HG03066 (cell line): ENCODE results near the gene IER3IP1.
"Not testable (repeated sequence)": the region's sequence is repeated elsewhere in the genome, so short reads cannot be mapped to it uniquely, and the experiment has no call there.

Source experiments
- ATAC-seq: cut with Tn5 transposase; IDR thresholded peaks from one replicate; pipeline ENCODE4 v1.9.1; 2021; ENCODE audit warnings: low read depth; ENCODE audit not compliant: unreplicated experiment

The IER3IP1 gene

GRCh38 chr18:47163241-47163640 is 12.9 kb downstream of the IER3IP1 start:
- ATAC-seq = peak; percentile 71

- ATAC-seq = no peak
Measured at GRCh38 chr18:47160256-47160655, 15.9 kb downstream of the IER3IP1 start.

DNA sequence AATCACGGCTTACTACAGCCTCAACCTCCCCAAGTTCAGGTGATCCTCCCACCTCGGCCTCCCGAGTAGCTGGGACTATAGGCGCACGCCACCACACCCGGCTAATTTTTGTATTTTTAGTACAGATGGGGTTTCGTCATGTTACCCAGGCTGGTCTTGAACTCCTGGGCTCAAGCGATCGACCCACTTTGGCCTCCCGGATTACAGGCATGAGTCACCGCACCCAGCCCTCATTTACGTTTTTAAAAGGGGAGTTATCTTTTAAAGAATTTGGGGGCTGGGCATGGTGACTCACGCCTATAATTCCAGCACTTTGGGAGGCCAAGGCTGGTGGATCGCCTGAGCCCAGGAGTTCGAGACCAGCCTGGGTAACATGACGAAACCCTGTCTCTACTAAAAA is 17.8 kb downstream of the IER3IP1 start:
- ATAC-seq = not testable (repeated sequence)

DNA sequence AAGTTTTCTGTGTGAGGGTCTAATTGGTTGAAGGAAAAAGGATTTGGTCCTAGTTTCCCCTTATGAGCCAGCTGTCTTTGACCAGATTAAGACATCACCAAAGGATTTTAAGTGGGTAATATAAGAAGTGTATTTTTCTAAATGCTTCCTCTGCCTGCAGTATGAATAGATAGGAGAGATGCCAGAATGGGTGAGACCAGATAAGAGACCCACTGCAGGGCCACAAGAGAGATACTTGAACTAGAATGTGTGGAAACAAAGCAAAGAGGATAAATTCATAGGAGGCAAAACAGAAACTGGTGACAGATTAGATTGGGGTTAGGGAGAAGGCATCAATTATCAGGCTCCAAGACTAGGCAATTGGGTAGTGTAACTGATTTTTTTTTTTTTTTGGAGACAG is 24.7 kb downstream of the IER3IP1 start:
- ATAC-seq = no peak

- ATAC-seq = no peak
Measured at GRCh38 chr18:47150824-47151366, 25.3 kb downstream of the IER3IP1 start.

DNA sequence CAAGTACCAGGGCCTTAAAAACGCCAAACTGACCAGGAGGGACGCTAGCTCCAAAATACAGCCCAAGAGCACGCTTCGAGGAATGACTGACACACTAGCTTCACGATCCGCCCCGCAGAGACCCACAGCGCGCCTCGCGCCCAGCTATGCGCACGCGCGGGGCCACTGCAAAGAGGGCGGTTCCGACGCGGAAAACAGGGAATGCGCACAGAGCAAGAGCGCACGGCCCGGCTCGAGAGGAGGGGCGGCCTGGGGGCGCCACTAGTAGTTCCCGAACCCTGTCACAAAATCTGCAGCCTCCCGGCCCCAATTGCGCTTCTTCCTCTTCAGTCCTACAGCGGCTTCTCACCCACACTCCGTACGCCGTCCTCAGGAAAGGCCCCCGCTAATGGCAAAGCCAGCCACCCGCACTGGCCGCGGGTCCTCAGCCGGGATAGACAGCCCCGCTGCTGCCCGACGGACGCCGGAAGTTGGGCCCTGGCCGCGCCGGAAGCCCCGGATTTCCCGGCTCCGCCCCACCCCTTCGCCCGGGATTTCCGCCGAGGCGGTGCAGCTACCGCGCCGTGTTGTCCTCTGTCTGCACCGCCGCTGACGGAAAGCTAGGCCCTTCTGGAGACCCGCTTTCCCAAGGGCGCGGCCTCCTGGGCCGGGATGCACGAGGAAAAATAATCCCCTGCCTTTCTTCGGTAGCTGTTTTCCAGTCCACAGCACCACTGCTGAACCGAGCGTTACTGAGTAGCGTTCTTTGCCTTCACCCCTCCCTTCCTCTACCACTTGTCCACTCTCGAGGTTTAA is 25.9 kb downstream of the IER3IP1 start, which contains the start of gene HDHD2:
TSS of gene HDHD2 (minus strand) at position 472 of the 795 bp plus-strand sequence. CDS start 14,061 bp downstream, outside the sequence.
- ATAC-seq = peak; percentile 87

DNA sequence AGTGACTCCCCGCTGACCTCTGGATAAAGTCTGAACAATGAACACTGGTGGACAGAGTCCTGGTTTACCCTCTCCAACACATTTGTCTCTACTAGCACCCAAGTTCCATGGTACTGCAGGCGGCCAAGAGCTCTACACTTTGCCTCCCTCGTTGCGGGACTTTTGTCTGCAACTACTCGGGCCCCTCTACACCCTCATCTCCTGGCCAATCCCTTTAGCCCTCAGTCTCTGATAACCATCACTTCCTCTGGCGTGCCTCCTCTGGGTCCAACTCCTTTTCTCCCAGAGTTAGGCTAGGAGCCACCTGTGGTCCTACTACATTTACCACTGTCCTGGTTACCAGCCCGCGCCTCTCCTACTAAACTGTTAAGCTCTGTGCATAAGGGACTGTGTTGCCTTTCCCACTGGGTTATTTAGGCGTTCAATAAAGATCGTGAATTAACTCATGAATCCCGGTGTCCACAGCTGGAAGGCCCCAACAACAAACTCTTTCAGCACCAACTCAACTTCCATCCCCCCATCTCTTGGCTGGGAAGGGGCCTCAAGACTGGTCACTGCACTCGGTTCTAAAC is 26.6 kb downstream of the IER3IP1 start:
- no peak for ATAC-seq

DNA sequence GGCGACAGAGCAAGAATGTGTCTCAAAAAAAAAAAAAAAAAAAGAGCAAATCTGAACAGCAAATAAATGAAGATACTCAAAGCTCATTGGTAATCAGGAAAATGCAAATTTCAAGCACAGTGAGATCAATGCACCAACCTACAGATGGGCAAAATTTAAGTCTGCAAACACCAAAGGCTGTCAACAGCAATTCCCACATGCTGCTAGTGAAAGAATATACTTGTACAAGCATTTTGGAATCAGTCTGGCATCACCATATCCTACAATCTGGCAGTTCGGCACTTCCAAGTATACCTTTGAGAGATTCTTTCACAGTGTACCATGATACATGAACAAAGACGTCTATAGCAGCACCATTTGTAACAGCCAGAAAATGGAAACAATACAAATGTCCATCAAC is 30.0 kb downstream of the IER3IP1 start:
- ATAC-seq = no peak

DNA sequence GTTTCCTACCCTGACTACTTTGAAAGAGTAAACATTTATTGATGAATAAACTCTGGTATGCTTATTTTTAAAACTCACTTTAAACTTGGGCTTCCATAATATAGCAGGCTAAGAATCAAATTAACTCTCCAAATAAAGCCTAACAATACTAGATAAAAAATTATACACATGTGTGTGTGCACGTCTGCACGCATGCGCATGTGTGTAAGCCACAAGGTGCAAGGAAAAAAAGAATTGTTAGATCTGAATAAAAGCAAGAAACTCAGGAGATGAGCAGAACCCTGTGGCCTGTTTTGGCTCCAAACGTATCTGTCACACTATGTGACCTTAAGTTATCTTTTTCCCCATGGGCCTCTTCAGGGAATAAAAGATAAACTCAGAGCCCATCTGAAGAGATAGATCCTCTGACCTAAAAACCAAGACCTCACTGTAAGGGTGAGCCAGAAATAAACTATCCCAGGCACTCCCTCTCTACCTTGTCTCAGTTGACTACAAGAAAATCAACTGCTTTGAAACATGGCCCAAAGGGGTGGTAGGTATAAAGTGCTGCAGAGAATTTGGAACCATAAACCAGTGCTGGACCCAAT is 32.2 kb downstream of the IER3IP1 start:
- ATAC-seq = no peak

GRCh38 chr18:47143153-47143552 is 33.0 kb downstream of the IER3IP1 start:
- no peak for ATAC-seq

DNA sequence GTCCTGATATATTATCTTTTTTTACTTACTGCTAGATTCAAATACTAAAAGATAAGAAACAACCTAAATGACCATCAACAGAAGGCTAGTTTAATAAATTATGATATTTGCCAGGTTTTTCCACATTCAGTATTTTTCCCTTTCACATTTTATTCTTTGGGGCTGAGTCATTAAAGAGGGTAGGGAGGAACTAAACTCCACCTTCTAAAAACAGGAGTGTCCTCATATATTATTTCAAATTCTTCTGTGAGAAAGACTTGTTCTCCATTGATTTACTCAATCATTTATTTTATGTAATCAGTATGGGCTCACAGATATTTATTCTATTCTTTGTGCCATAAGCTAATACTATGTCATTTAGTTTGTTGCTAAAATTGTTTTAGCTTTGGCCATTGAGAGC is 34.9 kb downstream of the IER3IP1 start:
- ATAC-seq = no peak

DNA sequence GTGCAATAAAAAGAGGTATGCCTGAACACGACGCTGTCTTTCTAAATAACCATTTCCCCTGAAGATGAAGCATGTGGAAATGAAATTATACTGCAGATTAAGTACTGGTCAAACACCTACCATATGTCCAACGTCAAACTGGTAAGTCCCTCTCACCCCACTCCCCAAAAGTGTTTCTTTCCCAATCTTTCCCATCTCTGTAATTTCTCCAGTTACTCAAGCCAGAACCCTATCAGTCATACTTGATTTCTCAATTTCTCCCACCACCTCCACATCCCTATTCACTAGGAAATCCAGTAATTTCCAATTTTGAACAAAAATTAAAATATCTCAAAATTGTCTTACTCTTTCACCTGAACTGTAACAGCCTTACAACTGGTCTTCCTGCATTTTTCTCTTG is 55.0 kb downstream of the IER3IP1 start:
- no peak for ATAC-seq

DNA sequence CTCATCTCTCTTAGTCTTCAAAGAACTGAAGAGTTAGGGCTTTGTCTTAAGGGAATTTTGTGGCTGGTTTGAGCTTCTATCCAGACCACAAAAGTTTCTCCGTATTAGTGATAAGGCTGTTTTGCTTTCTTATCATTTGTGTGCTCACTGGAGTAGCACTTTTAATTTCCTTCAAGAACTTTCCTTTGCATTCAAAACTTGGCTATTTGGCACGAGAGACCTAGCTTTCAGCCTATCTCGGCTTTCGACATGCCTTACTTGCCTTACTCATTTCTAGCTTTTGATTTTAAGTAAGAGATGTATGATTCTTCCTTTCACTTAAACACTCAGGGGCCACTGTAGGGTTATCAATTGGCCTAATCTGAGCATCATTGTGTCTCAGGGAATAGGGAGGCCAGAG is 55.7 kb downstream of the IER3IP1 start:
- ATAC-seq = peak; percentile 63

DNA sequence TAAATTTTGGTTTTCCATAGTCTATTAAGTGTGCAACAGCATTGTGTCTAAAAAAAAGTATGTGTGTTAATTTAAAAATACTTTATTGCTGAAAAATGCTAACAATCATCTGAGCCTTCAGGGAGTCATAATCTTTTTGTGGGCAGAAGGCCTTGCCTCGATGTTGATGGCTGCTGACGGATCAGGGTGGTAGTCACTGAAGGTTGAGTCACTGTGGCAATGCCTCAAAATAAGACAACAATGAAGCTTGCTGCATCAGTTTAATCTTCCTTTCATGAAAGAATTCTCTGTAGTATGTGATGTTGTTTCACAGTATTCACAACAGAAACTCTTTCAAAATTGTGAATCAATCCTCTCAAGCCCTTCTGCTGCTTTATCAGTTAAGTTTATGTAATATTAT is 57.2 kb downstream of the IER3IP1 start:
- no peak for ATAC-seq

DNA sequence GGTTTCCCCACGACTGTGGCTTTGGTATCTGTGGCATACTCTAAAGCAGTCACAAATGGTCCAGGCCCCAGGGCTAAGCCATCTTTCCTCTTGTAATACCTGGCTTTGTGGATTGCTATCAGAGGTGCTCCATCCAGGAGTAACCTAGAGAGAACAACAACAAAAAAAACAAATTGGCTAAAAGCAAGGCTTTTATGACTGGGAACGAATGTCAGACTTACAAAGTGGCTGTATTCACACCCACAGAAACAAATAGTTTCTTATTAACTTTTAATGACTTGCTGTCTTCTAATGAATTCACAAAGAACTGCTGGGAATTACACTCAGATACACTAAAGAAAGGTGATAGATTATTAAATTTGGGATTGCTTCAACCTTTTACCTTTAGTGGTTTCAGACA is 61.0 kb downstream of the IER3IP1 start:
- no peak for ATAC-seq

GRCh38 chr18:47113796-47114540 is 62.2 kb downstream of the IER3IP1 start:
- no peak for ATAC-seq

GRCh38 chr18:47110492-47111274 is 65.5 kb downstream of the IER3IP1 start:
- no peak for ATAC-seq

DNA sequence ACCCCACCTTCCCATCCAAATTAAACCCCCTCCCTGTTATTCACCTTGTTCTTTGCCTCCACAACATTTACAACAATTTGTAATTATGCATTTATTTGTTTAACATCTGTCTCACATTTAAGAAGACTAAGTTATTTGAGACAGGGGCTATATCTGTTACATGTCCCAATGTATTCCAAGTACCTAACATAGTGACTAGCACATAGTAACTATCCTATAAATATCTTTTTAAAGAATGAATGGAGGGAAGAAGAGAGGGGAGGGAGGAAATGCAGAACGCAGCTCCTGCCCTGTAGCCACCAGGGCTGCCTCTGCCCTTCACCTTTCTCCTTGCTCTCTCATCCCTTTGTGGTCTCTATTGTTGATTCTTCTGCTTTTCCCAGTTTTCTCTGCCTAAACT is 66.4 kb downstream of the IER3IP1 start:
- ATAC-seq = no peak

DNA sequence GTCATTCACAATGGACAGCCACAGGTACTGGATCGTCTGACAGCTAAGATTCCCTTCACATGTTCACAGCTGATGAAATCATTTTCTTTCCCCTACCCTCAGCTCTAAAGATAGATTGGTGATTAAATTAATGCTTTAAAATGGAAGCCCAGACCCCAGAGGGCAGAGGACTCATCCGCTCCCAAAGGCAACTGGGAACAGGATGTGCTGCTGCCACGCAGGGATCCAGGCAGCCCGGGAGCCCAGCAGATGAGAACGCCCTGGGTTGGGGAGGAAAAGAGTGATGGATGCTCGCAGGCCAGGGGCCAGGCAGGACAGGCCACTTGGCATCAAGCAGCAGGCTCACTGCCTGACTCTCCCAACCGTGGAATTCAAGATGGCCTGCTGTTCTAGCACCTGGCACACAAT is 67.2 kb downstream of the IER3IP1 start:
- no peak for ATAC-seq

GRCh38 chr18:47108373-47108772 is 67.8 kb downstream of the IER3IP1 start:
- ATAC-seq = no peak
